K562 (cell line): ENCODE results near the gene CCDC28B. TPM values are rescaled to one million over a fixed set of nuclear protein-coding genes. Genes with fewer than 3 reads are reported as not detected.

Experiments
- FOXA1 ChIP-seq: fragments of 450-650 bp; IDR thresholded peaks from 2 replicates; pipeline ENCODE4 v1.6.1; 2016; ENCODE audit warnings: mild to moderate bottlenecking, borderline replicate concordance
- ILF3 ChIP-seq: fragments of 450-650 bp; IDR thresholded peaks from 2 replicates; pipeline ENCODE4 v1.6.1; 2018; ENCODE audit warnings: antibody characterized with exemption, mild to moderate bottlenecking, moderate library complexity, borderline replicate concordance
- L3MBTL2 ChIP-seq: fragments of 450-650 bp; IDR thresholded peaks from 2 replicates; pipeline ENCODE4 v1.6.1; 2016; ENCODE audit warnings: mild to moderate bottlenecking, moderate library complexity
- MCM3 ChIP-seq: fragments of 450-650 bp; IDR thresholded peaks from 2 replicates; pipeline ENCODE4 v1.6.1; 2016
- MTF1 ChIP-seq: fragments of 250-450 bp; sonication (Bioruptor Pico); IDR thresholded peaks from 2 replicates; pipeline ENCODE4 v1.9.0; 2021; ENCODE audit warnings: moderate library complexity, mild to moderate bottlenecking, inconsistent platforms, borderline replicate concordance
- NFE2 ChIP-seq: IDR thresholded peaks from 2 replicates; pipeline ENCODE4 v1.6.1; 2014; ENCODE audit warnings: antibody characterized with exemption, low read depth
- RAD21 ChIP-seq, 2 experiments: fragments of 250-450 bp in 1 of 2; fragments of 450-650 bp in 1 of 2; sonication (Bioruptor Pico) in 1 of 2; formaldehyde crosslinking in 1 of 2; IDR thresholded peaks in 1 of 2; conservative IDR thresholded peaks in 1 of 2; 2 replicates each; pipeline versions ENCODE4 v1.4.0 to v1.8.0; 2020 to 2022; ENCODE audit warnings: mild to moderate bottlenecking in 2 of 2, moderate library complexity in 1 of 2
- TEAD1 ChIP-seq, 2 experiments: fragments of 450-650 bp in 1 of 2; sonication (generic) in 1 of 2; formaldehyde crosslinking; IDR thresholded peaks; 2 replicates each; pipeline versions ENCODE4 v1.4.0 to v1.8.0; 2020 to 2022; ENCODE audit warnings: mild to moderate bottlenecking in 2 of 2, missing genetic modification reagents in 1 of 2
- TOE1 ChIP-seq, 2 experiments: fragments of 450-650 bp in 1 of 2; sonication (generic) in 1 of 2; formaldehyde crosslinking in 1 of 2; IDR thresholded peaks; 2 replicates each; pipeline versions ENCODE4 v1.7.1 to v1.8.0; 2016 to 2022; ENCODE audit warnings: borderline replicate concordance in 2 of 2, mild to moderate bottlenecking in 2 of 2, antibody characterized with exemption in 1 of 2, inconsistent platforms in 1 of 2, low read depth in 1 of 2, missing genetic modification reagents in 1 of 2, moderate library complexity in 1 of 2
- YY1 ChIP-seq, 3 experiments: IDR thresholded peaks; 2 replicates each; pipeline ENCODE4 v1.6.1; 2011; ENCODE audit warnings: low read length in 2 of 3, mild to moderate bottlenecking in 2 of 3, moderate library complexity in 2 of 3, borderline replicate concordance in 1 of 3, control low read depth in 1 of 3, low read depth in 1 of 3; ENCODE audit not compliant: insufficient read depth in 3 of 3, insufficient replicate concordance in 2 of 3, control insufficient read depth in 1 of 3, insufficient read length in 1 of 3; ENCODE audit errors: extremely low read depth in 1 of 3
- ZNF134 ChIP-seq: fragments of 250-450 bp; sonication (Bioruptor Pico); conservative IDR thresholded peaks from 2 replicates; pipeline ENCODE4 v1.4.0; 2020
- ZNF764 ChIP-seq: fragments of 250-450 bp; sonication (Bioruptor Pico); IDR thresholded peaks from 2 replicates; pipeline ENCODE4 v1.4.0; 2020; ENCODE audit warnings: low read depth, mild to moderate bottlenecking, moderate library complexity
- polyA plus RNA-seq, 8 experiments: library from polyadenylated mRNA; depleted of rRNA in 4 of 8; stranded (reverse) in 5 of 8; unstranded in 3 of 8; fragments of >200 nt; fragmentation: Nextera tagmentation in 2 of 8; fragmentation: Illumina TruSeq in 1 of 8; extraction: Ambion mirVana in 2 of 8; extraction: Trizol in 1 of 8; gene quantifications; 2 replicates each; pipeline versions ENCODE4 v1.2.1 to v1.2.3, GENCODE V29; 2011 to 2014; ENCODE audit warnings: inconsistent platforms in 1 of 8, missing spikeins in 1 of 8
- total RNA-seq, 7 experiments: library from RNA; depleted of rRNA in 6 of 7; stranded (reverse); fragments of >200 nt in 6 of 7; fragmentation: Illumina TruSeq in 2 of 7; extraction: Trizol in 2 of 7; gene quantifications; 2 replicates each; pipeline versions ENCODE4 v1.2.1 to v1.2.3, GENCODE V29; 2011 to 2021; ENCODE audit warnings: low replicate concordance in 1 of 7
- TF ChIP-seq, protein P1 (sequence below), 2 experiments: fragments of 250-450 bp in 1 of 2; fragments of 450-650 bp in 1 of 2; sonication (Bioruptor Pico) in 1 of 2; IDR thresholded peaks; 2 replicates each; pipeline versions ENCODE4 v1.6.1 to v1.8.0; 2016 to 2021; ENCODE audit warnings: mild to moderate bottlenecking in 2 of 2, moderate library complexity in 2 of 2, missing compliant biosample characterization in 1 of 2, missing genetic modification characterization in 1 of 2
- TF ChIP-seq, protein P2 (sequence below): fragments of 450-650 bp; formaldehyde crosslinking; IDR thresholded peaks from 2 replicates; pipeline ENCODE4 v1.4.0; 2022; ENCODE audit warnings: missing genetic modification characterization
- TF ChIP-seq, protein P3 (sequence below), 3 experiments: fragments of 200-800 bp in 1 of 3; sonication (Bioruptor generic) in 1 of 3; sonication (generic) in 1 of 3; formaldehyde crosslinking in 1 of 3; IDR thresholded peaks; 2 replicates each; pipeline versions ENCODE4 v1.6.1 to v1.8.0; 2016 to 2022; ENCODE audit warnings: mild to moderate bottlenecking in 2 of 3, missing compliant biosample characterization in 2 of 3, missing genetic modification characterization in 2 of 3, missing genetic modification reagents in 1 of 3
- TF ChIP-seq, protein P4 (sequence below): fragments of 450-650 bp; conservative IDR thresholded peaks from 2 replicates; pipeline ENCODE4 v1.6.1; 2016; ENCODE audit warnings: missing genetic modification characterization, low read depth, mild to moderate bottlenecking, missing compliant biosample characterization, moderate library complexity

CCDC28B gene
- total and polyA plus RNA-seq, 9 of the 15 experiments (the other 6 are each of a cell fraction or from before 2014, with no cell fraction given), result 5.7 to 54.5 (median 31.7) TPM

DNA sequence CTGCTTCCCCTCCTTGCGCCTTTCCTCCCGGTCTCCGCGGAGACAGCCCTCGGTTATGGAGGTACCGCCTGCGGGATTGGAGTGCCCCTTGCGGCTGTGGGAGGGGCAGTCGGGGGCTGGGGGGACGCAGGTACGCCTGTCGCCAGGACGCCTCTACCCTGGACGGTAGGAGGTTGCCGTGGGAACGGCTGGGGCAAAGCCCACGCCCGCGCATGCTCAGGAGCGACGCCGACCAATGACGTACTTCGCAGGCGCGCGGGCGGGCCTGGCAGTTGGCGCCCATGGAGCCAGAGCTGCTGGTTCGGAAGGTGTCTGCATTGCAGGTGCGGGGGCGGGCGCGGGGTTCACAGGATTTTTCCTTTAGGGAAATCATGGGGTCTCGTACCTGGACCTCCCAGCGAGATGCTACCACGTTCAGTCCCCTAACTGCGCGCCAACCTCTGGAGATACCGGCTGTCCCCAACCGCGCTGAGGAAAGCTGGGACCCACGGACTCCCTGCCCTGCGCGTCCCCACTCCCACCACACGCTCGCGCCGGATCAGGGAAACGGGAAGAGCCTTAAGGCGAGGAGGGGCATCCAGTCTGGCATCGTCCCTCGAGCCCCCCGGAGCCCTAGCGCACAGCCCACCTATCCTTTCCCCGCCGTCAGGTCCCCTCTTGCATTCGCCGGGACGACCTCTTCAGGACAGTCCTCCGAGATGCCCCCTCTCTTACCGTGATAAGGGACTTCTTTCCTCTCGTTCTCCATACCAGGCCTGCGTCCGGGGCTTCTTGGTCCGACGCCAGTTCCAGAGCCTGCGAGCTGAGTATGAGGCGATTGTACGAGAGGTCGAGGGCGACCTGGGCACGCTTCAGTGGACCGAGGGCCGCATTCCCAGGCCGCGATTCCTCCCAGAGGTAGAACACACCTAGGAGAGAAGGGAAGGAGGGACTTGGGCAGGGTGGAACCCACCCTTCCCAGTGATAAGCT is 5.3 kb downstream of the CCDC28B start, which contains the start of gene IQCC (continued):
- TF ChIP-seq RAD21 (CRISPR knock-in tag; conservative IDR thresholded peaks at IDR 0.05 in 1 of 2, IDR thresholded peaks at IDR 0.05 in 1 of 2) (peak in 1 of 2 experiments; percentile 10; a peak in 1 of 4 replicates), ILF3 (no peak), TOE1 (IDR thresholded peaks at IDR 0.05; ENCODE audit: borderline replicate concordance) (peak; percentile 45; the same call in 1 of the 2 replicates), TOE1 (CRISPR knock-in tag; IDR thresholded peaks at IDR 0.05; ENCODE audit: borderline replicate concordance, low read depth) (no peak; the same call in 1 of the 2 replicates), ZNF764 (CRISPR knock-in tag) (no peak), YY1 (IDR thresholded peaks at IDR 0.05; ENCODE audit: borderline replicate concordance in 1 of 3, control insufficient read depth in 1 of 3, extremely low read depth in 1 of 3, insufficient read depth in 3 of 3, insufficient read length in 1 of 3, insufficient replicate concordance in 2 of 3, low read depth in 1 of 3, low read length in 2 of 3) (peak in 2 of 3 experiments; percentile 78 to 90), MCM3 (no peak), L3MBTL2 (peak; percentile 56; the same call in 1 of the 2 replicates), ZNF134 (no peak), MTF1 (CRISPR knock-in tag) (no peak), FOXA1 (no peak), TEAD1 (CRISPR knock-in tag; IDR thresholded peaks at IDR 0.05) (peak in 1 of 2 experiments; percentile 83; a peak in 2 of 4 replicates), NFE2 (no peak)
- TF ChIP-seq, protein P1, sequence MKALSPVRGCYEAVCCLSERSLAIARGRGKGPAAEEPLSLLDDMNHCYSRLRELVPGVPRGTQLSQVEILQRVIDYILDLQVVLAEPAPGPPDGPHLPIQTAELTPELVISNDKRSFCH (CRISPR knock-in tag; IDR thresholded peaks at IDR 0.05), result no peak
- TF ChIP-seq, protein P1 (tag; IDR thresholded peaks at IDR 0.05), result no peak
- TF ChIP-seq, protein P2, sequence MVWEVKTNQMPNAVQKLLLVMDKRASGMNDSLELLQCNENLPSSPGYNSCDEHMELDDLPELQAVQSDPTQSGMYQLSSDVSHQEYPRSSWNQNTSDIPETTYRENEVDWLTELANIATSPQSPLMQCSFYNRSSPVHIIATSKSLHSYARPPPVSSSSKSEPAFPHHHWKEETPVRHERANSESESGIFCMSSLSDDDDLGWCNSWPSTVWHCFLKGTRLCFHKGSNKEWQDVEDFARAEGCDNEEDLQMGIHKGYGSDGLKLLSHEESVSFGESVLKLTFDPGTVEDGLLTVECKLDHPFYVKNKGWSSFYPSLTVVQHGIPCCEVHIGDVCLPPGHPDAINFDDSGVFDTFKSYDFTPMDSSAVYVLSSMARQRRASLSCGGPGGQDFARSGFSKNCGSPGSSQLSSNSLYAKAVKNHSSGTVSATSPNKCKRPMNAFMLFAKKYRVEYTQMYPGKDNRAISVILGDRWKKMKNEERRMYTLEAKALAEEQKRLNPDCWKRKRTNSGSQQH (CRISPR knock-in tag), result no peak
- TF ChIP-seq, protein P3, sequence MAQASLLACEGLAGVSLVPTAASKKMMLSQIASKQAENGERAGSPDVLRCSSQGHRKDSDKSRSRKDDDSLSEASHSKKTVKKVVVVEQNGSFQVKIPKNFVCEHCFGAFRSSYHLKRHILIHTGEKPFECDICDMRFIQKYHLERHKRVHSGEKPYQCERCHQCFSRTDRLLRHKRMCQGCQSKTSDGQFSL (CRISPR knock-in tag; IDR thresholded peaks at IDR 0.05), result no peak; the same call in 1 of the 2 replicates
- TF ChIP-seq, protein P3 (tag; IDR thresholded peaks at IDR 0.05), result no peak
- TF ChIP-seq, protein P4, sequence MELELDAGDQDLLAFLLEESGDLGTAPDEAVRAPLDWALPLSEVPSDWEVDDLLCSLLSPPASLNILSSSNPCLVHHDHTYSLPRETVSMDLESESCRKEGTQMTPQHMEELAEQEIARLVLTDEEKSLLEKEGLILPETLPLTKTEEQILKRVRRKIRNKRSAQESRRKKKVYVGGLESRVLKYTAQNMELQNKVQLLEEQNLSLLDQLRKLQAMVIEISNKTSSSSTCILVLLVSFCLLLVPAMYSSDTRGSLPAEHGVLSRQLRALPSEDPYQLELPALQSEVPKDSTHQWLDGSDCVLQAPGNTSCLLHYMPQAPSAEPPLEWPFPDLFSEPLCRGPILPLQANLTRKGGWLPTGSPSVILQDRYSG (tag), result no peak
